Esophagus squamous epithelium (tissue), 4 donors: Measurements from ENCODE around the gene LHPP.

Experiments
- CTCF ChIP-seq, 6 experiments: fragments of 450-650 bp in 4 of 6; fragments of 200-600 bp in 2 of 6; sonication (generic) in 2 of 6; IDR thresholded peaks; one replicate each; pipeline ENCODE4 v1.5.1; 2016 to 2019; ENCODE audit warnings: antibody characterized with exemption in 6 of 6, mild to moderate bottlenecking in 4 of 6, moderate library complexity in 4 of 6
- POLR2A ChIP-seq, 4 donors: fragments of 450-650 bp; IDR thresholded peaks; one replicate each; pipeline ENCODE4 v1.6.1; 2017; ENCODE audit warnings: antibody characterized with exemption in 4 of 4, mild to moderate bottlenecking in 4 of 4, moderate library complexity in 3 of 4

- TF ChIP-seq CTCF (IDR thresholded peaks at IDR 0.05) (no peak), POLR2A (IDR thresholded peaks at IDR 0.05) (no peak)
These were observed 124.5 kb downstream of the LHPP start for GRCh38 chr10:124586142-124586541.
